DMS53 (cell line): ENCODE data around the gene CSNK1D.

Source experiments
- DNase-seq: peaks from one replicate; lab custom pipeline; 2025; lab: John Stamatoyannopoulos, UW

Gene CSNK1D

DNA sequence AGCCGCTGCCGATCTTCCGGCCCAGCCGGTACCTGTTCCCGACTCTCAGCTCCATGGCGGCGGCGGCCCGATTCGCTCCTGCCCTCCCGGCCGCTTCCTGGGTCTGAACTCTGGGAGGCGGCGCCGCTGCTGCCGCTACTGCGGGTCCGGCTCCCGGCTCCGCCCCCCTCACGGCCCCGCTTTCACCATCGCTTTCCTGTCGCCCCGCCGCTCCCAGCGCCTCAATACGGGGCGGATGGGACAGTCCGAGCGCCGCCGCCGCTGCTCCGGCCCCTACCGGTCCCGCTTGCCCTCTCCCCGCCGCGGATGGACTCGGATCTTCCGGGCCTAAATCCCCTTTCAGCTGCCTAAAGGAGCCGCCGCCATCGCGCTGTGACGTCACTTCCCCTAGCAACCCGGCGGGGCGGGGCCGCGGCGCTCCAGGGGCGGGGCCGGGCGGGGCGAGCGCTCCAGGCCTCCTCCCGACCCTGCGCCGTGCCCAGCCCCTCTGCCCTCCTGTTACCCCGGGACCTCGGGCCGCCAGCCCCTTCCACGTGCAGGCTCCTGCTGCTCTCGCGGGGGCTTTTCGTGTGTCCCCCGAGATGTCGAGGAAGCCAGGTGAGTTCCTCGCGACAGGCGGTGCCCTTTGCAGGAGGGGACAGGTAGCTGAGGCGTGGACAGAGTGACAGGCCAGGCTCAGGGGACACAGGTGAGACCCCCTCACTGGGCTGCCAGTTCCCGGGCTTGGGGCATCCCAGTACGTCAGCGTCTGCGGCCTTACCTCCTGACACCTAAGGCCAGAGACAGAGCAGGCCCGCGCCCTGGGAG is at the start of gene CSNK1D:
CSNK1D (minus strand) TSS at position 374 of the 807 bp plus-strand sequence; CDS start at position 55, 319 bp downstream.
- DNase-seq = peak; percentile 93

DNA sequence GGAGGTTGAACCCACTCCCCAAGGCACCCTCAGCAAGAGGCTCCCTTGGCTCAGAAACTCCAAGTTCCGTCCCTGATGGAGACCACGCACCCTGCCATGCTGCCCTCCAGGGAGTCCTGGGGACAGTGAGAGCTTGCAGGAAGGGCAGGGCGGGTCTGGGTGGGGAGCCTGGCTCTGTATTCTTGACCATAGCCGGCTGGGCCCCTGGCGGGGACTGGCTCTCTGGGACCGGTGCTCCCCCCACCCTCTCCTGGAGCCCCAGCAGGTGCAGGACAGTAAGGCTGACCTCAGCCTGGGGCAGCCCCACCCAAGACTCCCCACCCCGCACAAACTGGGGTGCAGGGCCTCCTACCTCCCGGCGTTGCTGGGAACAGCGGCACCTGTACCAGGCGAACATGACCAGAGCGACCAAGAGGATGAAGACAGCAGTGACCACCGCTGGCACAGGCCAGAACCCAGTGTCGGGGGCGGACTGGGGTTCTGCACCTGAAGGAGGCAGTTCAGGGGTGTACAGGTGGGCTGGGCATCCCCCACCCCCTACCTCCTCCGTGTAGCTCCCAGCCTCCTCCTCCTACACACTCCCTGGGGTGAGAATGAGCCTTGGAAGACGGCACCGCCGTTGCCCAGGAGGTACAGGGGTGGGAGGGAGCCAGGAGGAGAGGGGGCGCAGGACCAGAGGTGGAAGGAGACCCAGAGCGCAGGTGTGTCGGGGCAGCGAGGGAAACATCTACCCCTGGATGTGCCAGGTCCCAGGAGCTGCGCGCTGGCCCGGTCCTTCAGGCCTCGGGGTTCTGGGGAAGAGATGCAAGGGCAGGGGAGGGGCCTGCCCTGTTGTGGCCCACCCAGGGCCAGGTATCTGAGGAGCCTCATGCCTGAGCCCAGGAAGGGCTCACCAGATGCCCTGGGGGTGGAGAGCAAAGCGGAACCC is 49.3 kb upstream of the CSNK1D start:
- DNase-seq = no peak

DNA sequence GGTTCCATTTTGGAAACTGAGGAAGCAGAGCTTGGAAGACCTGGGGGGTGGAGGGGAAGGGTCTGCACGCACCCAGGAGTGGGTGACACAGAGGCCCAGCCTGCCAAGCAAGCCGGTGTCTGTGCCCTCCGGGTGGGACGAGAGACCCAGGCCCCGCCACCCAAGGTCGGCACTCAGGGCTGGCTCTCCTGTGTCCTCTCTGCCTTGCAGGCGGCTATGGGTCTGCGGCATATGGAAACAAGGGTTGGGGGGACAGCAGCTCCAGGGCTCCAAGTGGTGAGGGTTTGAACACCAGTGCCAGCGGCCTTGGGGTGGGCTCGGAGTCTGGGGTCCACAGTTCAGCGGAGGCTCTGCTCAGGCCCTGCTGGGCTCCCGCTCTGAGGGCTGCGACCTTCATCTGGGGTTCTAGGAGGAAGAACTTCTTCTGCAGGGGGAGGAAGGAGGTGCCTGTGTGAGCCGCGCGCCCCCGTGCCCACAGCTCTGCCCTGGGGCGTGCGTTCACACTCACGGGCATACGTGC is 48.5 kb upstream of the CSNK1D start:
- DNase-seq = no peak

DNA sequence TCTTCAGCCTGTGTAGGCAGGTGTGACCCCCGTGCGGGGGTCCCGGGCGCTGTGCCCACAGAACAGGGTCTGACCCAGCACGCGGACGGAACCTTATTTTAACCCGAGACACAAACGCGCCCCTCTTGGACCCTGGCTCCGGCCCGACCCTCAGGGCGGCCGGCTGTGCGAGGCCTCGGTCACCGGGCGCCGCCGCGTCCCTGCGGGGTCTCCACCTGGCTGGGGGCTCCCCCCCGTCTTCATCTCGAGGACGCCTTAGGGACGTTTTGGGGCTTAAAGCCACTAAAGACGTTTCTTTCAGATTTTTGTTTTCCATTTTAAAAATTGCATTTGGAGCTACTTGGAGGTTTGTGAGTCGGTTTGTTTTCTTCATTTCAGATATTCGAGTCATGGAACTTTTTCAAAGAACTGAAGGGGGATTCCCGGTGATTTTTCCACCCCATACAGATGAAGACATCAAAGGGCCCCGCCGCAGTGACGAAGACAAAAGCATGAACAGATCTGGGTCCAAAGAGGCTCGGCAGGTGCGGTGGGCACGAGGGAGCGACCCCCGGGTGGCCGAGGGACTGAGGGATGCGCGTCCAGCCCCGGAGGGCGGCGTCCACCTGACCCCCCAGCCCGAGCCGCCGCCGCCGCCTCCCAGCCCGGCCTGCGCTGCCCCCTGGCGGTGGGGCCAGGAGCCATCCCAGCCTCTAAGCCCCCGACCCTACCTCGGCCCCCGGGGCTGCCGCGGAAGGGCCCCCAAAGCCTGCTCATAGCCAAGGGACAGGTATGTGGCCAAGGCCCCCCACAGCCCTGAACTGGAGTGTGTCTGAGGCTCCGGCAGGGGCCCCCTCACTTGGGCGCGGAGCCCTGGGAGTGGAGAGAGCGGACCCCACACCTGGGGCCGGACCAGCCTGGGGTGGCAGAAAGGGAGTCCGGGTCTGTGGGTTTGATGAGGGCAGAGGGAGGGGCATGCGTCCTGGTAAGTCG is 47.7 kb upstream of the CSNK1D start:
- DNase-seq = peak; percentile 74

DNA sequence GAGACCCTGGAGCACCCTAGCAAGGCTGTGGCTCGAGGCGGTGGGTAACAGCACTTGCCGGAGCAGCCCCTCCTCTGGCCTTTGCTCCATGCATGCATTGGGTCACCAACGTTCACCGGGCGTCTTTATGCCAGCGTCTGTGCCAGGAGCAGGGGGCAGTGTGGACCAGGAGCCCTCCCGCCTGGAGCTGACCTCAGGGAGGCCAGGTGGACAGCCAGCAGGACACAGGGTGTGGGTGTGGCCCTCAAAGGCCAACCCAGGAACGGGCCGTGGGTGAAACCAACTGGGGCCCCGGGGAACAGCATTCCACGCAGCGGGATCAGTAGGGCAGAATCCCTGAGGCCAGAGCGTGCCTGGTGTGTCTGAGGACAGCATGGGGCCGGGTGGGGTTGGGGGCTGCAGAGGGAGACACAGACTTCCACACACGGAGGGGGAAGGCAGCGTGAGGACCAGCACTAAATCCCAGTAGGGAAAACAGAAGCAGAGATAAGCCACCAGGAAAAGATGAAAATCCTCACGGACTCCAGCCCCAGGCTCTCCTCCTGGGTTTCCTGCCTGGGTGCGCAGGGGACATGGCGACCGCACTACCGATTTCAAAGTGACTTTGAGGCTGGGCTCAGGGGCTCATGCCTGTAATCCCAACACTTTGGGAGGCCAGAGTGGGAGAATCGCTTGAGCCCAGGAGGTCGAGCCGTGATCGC is 46.8 kb upstream of the CSNK1D start:
- peak; percentile 76 for DNase-seq

DNA sequence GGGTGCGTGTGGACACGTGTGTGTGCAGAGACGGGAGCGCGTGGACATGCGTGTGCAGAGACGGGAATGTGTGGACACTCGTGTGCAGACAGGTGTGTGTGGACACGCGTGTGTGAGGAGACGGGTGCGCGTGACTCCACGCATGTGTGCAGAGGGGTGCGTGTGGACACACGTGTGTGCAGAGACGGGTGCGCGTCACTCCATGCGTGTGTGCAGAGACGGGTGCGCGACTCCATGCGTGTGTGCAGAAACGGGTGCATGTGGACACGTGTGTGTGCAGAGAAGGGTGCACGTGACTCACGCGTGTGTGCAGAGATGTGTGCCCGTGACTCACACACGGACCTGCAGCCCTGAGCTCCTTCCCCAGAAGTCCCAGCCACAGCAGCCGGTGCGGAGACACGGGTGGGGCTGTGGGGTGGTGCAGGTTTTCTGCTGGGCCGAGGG is 46.1 kb upstream of the CSNK1D start:
- DNase-seq = no peak

DNA sequence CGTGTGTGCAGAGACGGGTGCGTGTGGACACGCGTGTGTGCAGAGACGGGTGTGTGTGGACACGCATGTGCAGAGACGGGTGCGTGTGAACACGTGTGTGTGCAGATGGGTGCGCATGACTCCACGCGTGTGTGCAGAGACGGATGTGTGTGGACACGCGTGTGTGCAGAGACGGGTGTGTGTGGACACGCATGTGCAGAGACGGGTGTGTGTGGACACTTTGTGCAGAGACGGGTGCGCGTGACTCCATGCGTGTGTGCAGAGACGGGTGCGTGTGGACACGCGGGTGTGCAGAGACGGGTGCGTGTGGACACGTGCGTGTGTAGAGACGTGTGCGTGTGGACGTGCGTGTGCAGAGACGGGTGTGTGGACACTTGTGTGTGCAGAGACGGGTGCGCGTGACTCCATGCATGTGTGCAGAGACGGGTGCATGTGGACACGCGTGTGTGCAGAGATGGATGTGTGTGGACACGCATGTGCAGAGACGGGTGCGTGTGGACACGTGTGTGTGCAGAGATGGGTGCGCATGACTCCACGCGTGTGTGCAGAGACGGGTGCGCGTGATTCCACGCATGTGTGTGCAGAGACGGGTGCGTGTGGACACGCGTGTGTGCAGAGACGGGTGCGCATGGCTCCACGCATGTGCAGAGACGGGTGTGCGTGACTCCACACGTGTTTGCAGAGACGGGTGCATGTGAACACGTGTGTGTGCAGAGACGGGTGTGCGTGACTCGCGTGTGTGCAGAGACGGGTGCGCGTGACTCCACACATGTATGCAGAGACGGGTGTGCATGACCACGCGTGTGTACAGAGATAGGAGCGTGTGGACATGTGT is 45.5 kb upstream of the CSNK1D start:
- no peak for DNase-seq

DNA sequence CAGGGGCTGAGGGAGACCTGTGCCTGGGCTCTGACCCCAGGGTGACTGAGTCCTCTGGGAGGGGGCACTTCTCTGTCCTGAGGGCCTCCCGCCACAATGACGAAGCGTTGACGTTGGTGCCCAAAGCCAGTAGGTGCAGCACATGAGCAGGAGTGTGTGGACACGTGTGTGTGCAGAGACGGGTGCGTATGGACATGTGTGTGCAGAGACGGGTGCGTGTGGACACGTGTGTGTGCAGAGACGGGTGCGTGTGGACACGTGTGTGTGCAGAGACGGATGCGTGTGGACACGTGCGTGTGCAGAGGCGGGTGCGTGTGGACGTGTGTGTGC is 44.6 kb upstream of the CSNK1D start:
- DNase-seq = no peak

DNA sequence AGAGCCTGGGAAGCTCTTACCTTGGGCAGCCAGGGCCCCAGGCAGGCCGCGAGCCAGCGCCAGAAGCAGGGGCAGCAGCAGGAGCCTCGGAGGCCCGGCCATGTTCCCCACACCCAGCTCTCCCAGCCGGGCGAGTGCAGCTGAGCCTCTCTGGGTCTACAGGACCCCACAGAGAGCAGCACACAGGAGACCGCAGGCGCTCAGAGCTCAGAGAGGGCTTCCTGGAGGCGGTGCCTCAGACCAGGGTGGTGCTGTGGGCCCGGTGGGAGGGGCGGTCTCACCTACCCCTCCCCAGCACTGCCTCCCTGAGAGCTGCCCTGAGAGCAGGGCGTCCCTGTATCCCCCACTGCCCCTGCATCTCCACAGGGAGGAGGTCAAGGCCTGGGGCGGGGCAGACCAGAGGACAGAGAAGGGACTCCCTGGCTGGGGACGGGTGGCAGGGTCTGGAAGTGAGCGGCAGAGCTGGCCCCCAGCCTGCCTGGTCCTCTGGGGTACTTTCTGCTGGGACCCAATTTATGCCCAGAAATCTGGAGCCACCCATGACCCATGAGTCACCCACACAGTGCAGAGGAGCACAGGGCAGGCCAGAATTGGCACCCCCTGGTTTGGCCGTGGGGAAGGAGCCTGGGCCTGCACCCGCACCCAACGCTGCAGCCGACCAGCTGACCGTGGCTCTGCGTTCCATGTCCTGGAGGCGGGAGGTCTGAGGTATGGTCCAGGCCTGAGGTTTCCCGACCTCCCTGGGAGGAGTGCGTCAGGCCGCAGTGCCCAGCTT is 44.1 kb upstream of the CSNK1D start, which contains the start of gene CD7:
CD7 (minus strand) TSS at position 215 of the 775 bp plus-strand sequence; CDS start at position 102, 113 bp downstream.
- DNase-seq = no peak

DNA sequence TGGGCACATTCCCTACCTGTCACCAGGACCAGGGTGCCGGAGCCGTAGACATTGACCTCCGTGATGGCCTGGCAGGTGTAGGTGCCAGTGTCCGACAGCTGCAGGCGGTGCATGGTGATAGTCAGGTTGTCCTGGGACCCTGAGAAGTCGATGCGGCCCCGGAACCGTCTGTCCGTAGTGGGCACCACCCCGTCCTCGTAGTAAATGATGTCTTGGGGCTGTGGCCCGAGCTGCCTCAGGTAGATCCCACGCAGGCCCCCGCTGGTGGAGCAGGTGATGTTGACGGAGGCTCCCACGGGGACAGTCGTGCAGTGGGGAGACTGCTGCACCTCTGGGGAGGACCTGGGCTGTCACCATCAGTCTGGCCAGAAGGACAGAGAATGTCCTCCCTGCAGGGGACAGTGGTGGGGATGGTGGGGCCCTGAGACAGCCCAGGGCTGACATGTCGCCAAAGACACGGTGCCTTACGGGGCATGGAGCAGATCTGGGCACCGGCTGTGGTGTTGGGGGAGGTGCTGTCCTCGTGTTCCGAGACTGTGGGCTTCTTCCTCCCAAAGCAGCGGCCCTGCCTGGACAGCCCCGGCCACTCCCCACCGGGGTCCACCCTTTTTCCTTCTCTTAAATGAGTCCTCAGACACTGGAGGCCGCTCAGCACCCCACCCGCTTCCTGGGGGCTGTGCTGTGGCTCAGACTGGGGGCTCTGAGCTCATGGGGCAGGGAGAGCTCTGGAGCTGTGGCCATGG is 43.3 kb upstream of the CSNK1D start:
- DNase-seq = no peak

DNA sequence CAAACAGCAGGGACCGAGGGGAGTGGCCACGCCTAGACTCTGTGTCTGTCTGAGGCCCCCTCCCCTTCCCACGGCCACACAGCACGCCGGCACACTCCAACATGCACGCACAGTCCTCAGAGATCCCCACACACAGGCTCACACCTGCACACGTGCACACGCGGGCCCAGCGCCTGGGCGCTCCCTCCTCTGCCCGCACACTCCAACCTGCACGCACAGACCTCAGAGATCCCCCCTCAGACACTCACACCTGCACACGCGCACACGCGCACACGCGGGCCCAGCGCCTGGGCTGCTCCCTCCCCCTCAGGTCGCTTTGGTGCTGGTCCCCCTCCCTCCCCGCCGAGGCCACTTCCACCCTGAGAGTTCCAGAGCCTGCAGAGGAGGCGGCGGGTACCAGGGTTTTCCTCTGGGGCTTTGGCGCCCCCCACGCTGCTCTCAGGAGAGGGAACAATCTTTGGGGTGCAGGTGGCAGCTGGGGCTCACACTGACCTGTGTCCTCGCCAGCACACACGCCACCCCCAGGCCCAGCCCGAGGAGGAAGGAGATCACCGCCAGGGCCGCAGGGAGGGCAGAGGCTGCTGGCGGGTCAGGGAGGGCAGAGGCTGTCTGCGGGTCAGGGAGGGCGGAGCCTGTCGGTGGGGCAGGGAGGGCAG is 42.3 kb upstream of the CSNK1D start:
- peak; percentile 48 for DNase-seq

DNA sequence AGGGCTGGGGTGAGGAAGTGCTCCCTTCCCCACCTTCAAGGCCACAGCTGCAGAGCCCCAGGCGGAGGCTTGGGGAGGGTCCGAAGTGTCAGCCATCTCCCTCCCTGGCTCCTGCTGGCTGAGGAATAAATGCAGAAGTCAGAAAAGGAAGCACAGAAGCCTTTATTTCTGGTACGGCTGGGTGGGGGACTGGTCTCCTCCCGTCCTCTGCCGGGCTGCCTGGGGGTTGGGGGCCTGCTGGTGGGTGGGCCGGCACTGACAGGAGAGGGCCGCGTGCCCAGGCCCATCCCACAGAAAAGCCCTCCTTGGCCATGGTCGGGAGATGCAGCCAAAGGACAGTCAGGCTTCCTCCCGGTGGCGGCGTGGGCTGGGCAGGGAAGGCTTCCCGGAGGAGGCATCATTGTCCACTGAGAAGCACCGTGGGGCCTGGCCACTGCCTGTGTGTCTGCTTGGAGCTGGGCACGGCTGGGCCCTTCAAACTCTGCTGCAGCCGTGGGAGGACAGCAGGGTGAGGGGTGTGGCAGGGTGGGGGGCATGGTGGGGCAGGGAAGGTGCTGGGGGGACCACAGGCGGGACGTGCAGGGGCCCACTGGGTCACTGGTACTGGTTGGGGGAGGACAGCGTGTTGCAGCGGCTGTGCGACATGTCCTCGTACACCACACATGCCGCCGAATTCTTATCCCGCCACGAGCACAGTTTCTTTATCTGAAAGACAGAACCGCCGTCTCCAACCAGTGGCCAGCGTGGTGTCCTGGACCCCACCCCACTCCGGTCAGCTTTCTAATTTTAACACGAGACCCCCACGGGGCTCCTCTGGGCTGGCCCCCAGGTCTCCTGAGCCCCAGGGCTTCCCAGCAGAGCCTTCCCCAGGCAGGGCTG is 41.5 kb upstream of the CSNK1D start:
- DNase-seq = no peak

DNA sequence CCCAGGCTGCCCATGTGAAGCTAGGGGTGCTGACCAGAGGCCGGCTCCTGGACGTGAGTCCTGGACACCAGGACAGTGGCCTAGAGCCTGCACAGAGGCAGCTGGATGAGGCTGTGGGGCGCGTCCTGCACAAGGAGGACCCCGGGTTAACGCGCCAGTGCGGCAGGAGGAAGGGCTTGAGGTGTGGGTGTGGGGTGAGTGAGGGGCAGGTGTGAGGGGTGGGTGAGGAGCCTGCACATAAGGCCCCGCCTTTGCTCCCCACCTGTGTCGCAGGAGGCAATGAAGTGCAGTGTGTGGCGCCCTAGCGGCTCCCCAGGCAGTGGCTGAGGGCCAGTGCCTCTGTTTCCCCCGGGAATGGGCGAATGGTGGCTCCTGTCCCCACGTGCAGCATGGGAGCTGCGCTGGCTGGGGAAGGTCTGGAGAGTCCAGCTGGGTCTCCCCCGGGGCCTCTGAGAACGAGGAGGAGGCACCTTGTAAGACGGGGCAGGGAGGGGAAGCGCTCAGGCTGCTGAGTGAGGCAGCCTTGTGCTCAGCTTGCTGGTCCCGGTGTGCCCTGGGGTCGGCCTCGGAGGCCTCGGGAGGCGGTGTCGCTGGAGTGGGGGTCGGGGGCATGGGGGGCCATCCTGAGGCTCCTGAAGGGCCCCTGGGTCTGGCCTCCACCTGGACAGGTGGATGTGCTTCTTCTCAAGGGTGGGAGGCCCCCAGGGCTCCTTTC is 40.7 kb upstream of the CSNK1D start:
- DNase-seq = no peak

DNA sequence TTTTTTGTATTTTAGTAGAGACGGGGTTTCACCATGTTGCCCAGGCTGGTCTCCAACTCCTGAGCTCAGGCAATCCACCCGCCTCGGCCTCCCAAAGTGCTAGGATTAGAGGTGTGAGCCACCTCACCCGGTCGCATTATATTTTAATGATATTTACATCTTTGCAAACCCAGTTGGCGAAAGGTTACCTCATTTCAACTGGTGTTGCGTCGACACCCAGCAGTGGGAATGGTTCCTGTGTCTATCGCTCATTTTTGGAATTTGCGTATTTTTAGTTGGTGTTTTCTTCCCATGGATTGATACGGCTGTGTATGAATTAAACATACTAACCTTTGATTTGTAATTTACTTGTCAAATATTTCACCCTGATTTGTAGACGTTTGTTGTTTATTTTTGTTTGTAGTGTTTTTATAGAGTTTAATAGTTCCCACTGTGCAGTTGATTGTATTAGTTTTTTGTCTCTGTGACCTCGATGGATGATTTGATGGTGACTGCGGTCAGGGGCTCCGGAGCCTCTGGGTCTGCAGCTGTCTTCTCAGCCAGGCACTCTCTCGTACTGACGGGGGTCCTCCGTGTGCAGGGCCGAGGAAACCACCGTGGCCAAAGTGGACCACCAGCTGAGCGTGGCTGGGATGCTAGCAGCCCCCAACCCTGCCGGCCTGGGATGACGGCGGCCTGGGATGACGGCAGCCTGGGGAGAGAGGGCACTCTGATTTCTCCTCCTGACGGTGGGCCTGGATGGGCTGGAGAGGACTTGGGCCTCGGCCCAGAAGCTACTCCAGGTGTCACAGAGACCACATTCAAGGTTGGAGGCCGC is 39.9 kb upstream of the CSNK1D start:
- DNase-seq = no peak

DNA sequence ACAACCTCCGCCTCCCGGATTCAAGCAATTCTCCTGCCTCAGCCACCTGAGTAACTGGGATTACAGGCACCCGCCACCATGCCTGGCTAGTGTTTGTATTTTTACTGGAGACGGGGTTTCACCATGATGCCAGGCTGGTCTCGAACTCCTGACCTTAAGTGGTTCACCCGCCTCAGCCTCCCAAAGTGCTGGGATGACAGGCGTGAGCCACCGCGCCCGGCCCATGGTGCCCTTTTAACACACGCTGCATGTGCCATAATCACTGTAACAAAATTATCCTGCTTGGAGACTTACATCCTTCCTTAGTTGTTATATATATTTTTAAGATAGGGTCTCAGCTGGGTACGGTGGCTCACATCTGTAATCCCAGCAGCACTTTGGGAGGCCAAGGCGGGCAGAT is 38.5 kb upstream of the CSNK1D start:
- no peak for DNase-seq
